HG02840 (cell line): Measurements from ENCODE around the gene ELANE.
"Not testable (repeated sequence)": the region's sequence is repeated elsewhere in the genome, so short reads cannot be mapped to it uniquely, and the experiment has no call there.

Experiments
- ATAC-seq: cut with Tn5 transposase; IDR thresholded peaks from one replicate; pipeline ENCODE4 v1.9.1; 2021; ENCODE audit warnings: mild to moderate bottlenecking, moderate library complexity, moderate number of reproducible peaks; ENCODE audit not compliant: unreplicated experiment, low FRiP score

Gene ELANE

GRCh38 chr19:835210-835810, 16.8 kb upstream of the ELANE start:
- ATAC-seq, result no peak

GRCh38 chr19:840519-841206, 11.4 kb upstream of the ELANE start, which contains the start of gene PRTN3:
Gene PRTN3 (plus strand): TSS chr19:840999. CDS start chr19:841009, 10 bp downstream.
- ATAC-seq, result no peak

- not testable (repeated sequence) for ATAC-seq
Measured at GRCh38 chr19:842802-843179, 9.3 kb upstream of the ELANE start.

- ATAC-seq, result no peak
Measured at GRCh38 chr19:843180-843835, 8.8 kb upstream of the ELANE start.

GRCh38 chr19:843836-844545, 8.1 kb upstream of the ELANE start:
- ATAC-seq, result no peak

GRCh38 chr19:844546-844971, 7.5 kb upstream of the ELANE start:
- no peak for ATAC-seq

GRCh38 chr19:845707-846521, 6.2 kb upstream of the ELANE start:
- no peak for ATAC-seq

GRCh38 chr19:848386-848921, 3.6 kb upstream of the ELANE start:
- ATAC-seq, result no peak

GRCh38 chr19:849195-849594, 2.9 kb upstream of the ELANE start:
- not testable (repeated sequence) for ATAC-seq

- ATAC-seq, result no peak
Measured at GRCh38 chr19:850221-850978, 1.7 kb upstream of the ELANE start.

- ATAC-seq, result no peak
Measured at GRCh38 chr19:850979-851335, 1.1 kb upstream of the ELANE start.

GRCh38 chr19:853014-853585, 997 bp downstream of the ELANE start:
- no peak for ATAC-seq

- not testable (repeated sequence) for ATAC-seq
Measured at GRCh38 chr19:853614-854220, 1.6 kb downstream of the ELANE start.

GRCh38 chr19:854549-854948, 2.4 kb downstream of the ELANE start:
- no peak for ATAC-seq

- ATAC-seq, result no peak
Measured at GRCh38 chr19:855142-855541, 3.0 kb downstream of the ELANE start.

GRCh38 chr19:855566-856120, 3.5 kb downstream of the ELANE start:
- no peak for ATAC-seq

- ATAC-seq, result no peak
Measured at GRCh38 chr19:858284-858683, 6.2 kb downstream of the ELANE start.
